GM12864 (cell line): Measurements from ENCODE around the gene TNFRSF25.

Experiments
- DNase-seq: peaks from one replicate; pipeline ENCODE4 v3.0.0-alpha.2; 2011; ENCODE audit warnings: low read depth
- H3K4me3 ChIP-seq: 2 replicates; pipeline ENCODE4 v1.5.1; 2011; ENCODE audit warnings: mild to moderate bottlenecking, low read depth, low read length, control low read depth
- TF ChIP-seq, protein P1 (sequence below): IDR thresholded peaks from 2 replicates; pipeline ENCODE4 v1.5.1; 2011; ENCODE audit warnings: low read depth, mild to moderate bottlenecking, moderate library complexity, low read length, control low read depth, inconsistent platforms; ENCODE audit errors: missing control alignments

TNFRSF25 gene

DNA sequence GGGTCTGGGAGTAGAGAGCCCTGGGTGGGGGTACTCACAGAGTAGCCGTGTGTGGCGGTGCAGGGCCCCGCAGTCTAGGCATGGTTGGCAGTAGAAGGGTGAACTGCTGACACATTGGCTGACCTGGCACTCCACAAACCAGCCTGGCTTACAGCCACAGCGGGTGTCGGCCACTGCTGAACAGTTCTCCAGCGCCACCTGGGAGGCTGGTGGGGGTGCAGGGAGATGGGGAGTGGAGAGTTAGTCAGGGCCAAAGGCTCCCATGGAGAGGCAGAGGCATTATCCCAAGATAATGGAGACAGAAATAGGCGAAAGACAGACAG lies 1.5 kb downstream of the TNFRSF25 start:
- TF ChIP-seq, protein P1, sequence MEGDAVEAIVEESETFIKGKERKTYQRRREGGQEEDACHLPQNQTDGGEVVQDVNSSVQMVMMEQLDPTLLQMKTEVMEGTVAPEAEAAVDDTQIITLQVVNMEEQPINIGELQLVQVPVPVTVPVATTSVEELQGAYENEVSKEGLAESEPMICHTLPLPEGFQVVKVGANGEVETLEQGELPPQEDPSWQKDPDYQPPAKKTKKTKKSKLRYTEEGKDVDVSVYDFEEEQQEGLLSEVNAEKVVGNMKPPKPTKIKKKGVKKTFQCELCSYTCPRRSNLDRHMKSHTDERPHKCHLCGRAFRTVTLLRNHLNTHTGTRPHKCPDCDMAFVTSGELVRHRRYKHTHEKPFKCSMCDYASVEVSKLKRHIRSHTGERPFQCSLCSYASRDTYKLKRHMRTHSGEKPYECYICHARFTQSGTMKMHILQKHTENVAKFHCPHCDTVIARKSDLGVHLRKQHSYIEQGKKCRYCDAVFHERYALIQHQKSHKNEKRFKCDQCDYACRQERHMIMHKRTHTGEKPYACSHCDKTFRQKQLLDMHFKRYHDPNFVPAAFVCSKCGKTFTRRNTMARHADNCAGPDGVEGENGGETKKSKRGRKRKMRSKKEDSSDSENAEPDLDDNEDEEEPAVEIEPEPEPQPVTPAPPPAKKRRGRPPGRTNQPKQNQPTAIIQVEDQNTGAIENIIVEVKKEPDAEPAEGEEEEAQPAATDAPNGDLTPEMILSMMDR, result no peak
- DNase-seq, result no peak

GRCh38 chr1:6463120-6463412 lies 2.9 kb downstream of the TNFRSF25 start:
- TF ChIP-seq, protein P1, result no peak
- no peak overlapping the region for H3K4me3 ChIP-seq
- DNase-seq, result no peak

More for the DNA sequence above, 1.5 kb downstream of the TNFRSF25 start:
- H3K4me3 ChIP-seq, result no peak overlapping the region

DNA sequence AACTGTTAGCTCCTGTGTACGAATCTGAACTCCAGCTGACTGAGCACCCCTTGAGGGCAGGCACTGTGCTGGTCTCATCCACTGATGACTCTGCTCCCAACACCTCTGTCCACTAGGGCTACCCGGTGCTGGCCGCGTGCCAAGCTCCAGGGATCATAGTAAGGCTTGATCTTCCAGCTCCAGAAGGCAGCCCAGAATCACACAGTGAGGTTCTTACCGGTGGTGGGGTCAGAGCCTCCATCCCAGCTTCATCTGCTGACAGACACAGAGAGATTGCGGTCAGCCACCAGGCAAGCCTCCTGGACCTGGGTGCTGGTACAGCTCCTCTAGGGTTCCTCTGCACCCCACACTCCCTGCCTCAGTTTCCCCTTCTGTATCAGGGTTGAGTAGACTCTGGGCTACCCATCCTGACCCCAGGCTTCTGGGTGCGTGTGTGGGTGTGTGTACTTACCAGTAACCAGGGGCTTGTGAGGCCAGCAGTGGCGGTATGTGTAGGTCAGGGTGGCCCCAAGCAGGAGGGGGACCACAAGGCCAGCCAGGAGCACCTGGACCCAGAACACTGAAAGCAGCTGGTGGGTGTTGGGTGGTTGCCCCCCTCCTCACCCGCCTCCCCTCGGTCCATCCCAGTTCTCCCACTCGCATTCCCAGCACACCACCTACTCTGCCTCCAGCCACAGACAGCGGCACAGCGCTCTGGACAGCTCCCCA lies 3.4 kb downstream of the TNFRSF25 start:
- no peak for DNase-seq
- H3K4me3 ChIP-seq, result no peak overlapping the region
- TF ChIP-seq, protein P1, result no peak

DNA sequence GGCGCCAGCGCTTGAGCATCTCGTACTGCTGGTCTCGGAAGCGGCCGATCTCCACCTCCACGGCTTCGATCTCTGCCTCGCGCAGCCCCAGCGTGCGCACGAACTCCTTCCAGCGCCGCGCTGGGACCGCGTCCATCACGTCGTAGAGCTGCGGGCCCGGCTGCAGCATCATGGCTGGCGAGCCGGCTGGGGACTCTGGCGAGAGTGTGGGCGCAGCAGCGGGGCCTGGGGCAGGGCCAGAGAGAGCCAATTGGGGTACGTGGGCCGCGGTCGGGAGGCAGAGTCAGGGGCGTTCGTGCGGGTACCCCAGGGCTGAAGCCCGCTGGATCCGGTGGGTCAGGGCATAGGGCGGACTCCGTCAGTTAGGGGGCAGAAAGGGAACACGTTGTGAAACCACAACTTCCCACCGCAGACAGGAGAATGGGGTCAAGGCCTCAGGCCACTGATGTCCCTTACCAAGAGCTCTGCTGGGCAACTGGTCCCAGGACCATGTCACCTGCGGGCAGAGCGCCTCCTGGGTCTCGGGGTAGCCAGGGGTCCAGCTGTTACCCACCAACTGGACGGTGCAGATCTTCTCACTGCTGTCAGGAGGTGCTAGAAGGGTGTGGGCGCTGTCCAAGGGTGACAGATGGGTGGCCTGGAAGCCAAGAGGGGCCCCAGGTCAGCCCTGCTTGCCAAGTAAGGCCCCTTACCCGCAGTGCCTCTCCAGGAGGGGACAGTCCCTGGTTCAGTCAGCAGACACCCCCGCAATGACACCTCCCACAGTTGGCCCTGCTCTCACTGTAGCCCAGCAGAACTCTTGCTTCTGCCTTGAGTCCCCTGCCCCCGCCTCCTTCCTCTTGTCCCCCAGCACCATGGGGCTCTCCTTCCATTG lies 4.2 kb downstream of the TNFRSF25 start:
- no peak overlapping the region for H3K4me3 ChIP-seq
- no peak for DNase-seq
- TF ChIP-seq, protein P1, result no peak

DNA sequence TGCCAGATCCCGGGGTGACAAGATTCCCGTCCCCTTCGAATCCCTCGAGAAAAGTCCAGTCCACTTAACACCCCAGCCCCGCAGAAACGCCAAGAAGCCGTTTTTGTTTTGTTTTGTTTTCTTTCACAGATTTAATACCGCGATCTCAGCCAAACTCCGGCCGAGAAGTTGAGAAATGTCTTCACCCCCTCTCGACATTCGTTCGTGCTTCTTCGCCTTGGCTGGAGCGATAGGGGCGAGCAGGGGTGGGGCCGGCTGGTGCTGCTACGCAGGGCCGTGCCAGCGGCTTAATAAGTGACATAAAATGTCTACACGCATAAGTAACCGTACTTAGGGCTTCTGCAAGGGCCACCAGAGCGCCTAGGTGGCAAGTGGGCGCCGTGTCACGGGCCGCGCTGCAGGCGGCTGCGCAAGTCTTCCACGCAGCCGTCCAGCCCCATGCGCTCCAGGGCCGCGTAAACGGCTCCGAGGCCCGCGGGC lies 4.9 kb downstream of the TNFRSF25 start:
- TF ChIP-seq, protein P1, result no peak
- H3K4me3 ChIP-seq, result no peak overlapping the region
- no peak for DNase-seq

- TF ChIP-seq, protein P1, result no peak
- no peak for DNase-seq
Measured at GRCh38 chr1:6460301-6461050, 5.5 kb downstream of the TNFRSF25 start.

More at GRCh38 chr1:6460301-6461050, 5.5 kb downstream of the TNFRSF25 start:
- H3K4me3 ChIP-seq, result peak overlapping the region; percentile 25; the same call in 1 of the 2 replicates
